Breast epithelium (tissue), 4 donors: Measurements from ENCODE around the gene TIAM2. TPM values are rescaled to one million over a fixed set of nuclear protein-coding genes. Genes with fewer than 3 reads are reported as not detected.

Source experiments
- DNase-seq, 2 donors: peaks; one replicate each; pipeline ENCODE4 v3.0.0-alpha.2; 2019; ENCODE audit warnings: low spot score in 2 of 2
- H3K27ac ChIP-seq, 2 donors: fragments of 200-600 bp; sonication (generic) in 1 of 2; one replicate each; pipeline ENCODE4 v1.5.1; 2016 to 2019; ENCODE audit warnings: mild to moderate bottlenecking in 1 of 2
- H3K27me3 ChIP-seq, 2 donors: fragments of 200-600 bp; sonication (generic) in 1 of 2; one replicate each; pipeline versions ENCODE4 v1.5.1 to v1.6.0; 2017 to 2019; ENCODE audit warnings: control low read depth in 1 of 2, mild to moderate bottlenecking in 1 of 2
- H3K36me3 ChIP-seq: fragments of 200-600 bp; one replicate; pipeline ENCODE4 v1.5.1; 2019
- H3K4me1 ChIP-seq, 2 donors: fragments of 200-600 bp; sonication (generic); one replicate each; pipeline ENCODE4 v1.5.1; 2016 to 2019; ENCODE audit warnings: control low read depth in 1 of 2
- H3K4me3 ChIP-seq, 3 donors: fragments of 200-600 bp; sonication (generic); 1 replicate in 2 of 3; 2 replicates in 1 of 3; pipeline ENCODE4 v1.5.1; 2016 to 2019; ENCODE audit warnings: mild to moderate bottlenecking in 3 of 3, moderate library complexity in 2 of 3
- H3K9me3 ChIP-seq, 2 donors: fragments of 200-600 bp; sonication (generic) in 1 of 2; one replicate each; pipeline ENCODE4 v1.5.1; 2016 to 2019; ENCODE audit warnings: control low read depth in 1 of 2
- CTCF ChIP-seq, 3 donors: fragments of 450-650 bp; IDR thresholded peaks; one replicate each; pipeline ENCODE4 v1.5.1; 2016 to 2017; ENCODE audit warnings: antibody characterized with exemption in 3 of 3, mild to moderate bottlenecking in 3 of 3, moderate library complexity in 3 of 3
- POLR2A ChIP-seq: fragments of 450-650 bp; IDR thresholded peaks from one replicate; pipeline ENCODE4 v1.6.1; 2016; ENCODE audit warnings: antibody characterized with exemption, mild to moderate bottlenecking, moderate library complexity
- POLR2AphosphoS5 ChIP-seq, 3 donors: sonication (generic); formaldehyde crosslinking; IDR thresholded peaks; one replicate each; pipeline ENCODE4 v1.6.1; 2017; ENCODE audit warnings: antibody characterized with exemption in 3 of 3
- intact Hi-C: fragments of 100-400 bp; cut with DNase I; formaldehyde crosslinking; loops from one replicate; pipeline ENCODE4 v1.15.1; 2023; ENCODE audit warnings: low total_unique reads
- total RNA-seq, 3 donors: library from RNA; depleted of rRNA; stranded (reverse); fragments of >200 nt; gene quantifications; one replicate each; pipeline ENCODE4 v1.1.0, GENCODE V29; 2016

Gene TIAM2
- total RNA-seq, 3 donors from 2014 or later = 5.8 to 32.3 (median 12.8) TPM

GRCh38 chr6:155066921-155067680 is 72.0 kb downstream of the TIAM2 start:
- Histone ChIP-seq H3K4me1 (no peaks in the 10 kb centered on the region), H3K9me3 (no peaks in the 10 kb centered on the region), H3K36me3 (no peaks in the 10 kb centered on the region), H3K27ac (no peak overlapping the region), H3K27me3 (no peaks in the 10 kb centered on the region), H3K4me3 (no peak overlapping the region)
- no peak for DNase-seq
- intact Hi-C loops = no loop called here
- TF ChIP-seq POLR2AphosphoS5 (IDR thresholded peaks at IDR 0.05) (no peak), POLR2A (no peak), CTCF (IDR thresholded peaks at IDR 0.05) (no peak)

- H3K9me3 ChIP-seq = no peaks in the 10 kb centered on the region
- TF ChIP-seq POLR2A (no peak), CTCF (IDR thresholded peaks at IDR 0.05) (no peak), POLR2AphosphoS5 (IDR thresholded peaks at IDR 0.05) (no peak)
- no peak overlapping the region for H3K27ac ChIP-seq
- DNase-seq = no peak
- H3K27me3 ChIP-seq = no peaks in the 10 kb centered on the region
- intact Hi-C loops = no loop called here
- no peak overlapping the region for H3K4me3 ChIP-seq
- H3K36me3 ChIP-seq = no peaks in the 10 kb centered on the region
- no peaks in the 10 kb centered on the region for H3K4me1 ChIP-seq
These were observed 73.0 kb downstream of the TIAM2 start for GRCh38 chr6:155067956-155068615.

- Histone ChIP-seq H3K4me1 (no peaks in the 10 kb centered on the region), H3K4me3 (no peak overlapping the region), H3K27me3 (no peaks in the 10 kb centered on the region), H3K36me3 (no peaks in the 10 kb centered on the region), H3K9me3 (no peaks in the 10 kb centered on the region), H3K27ac (no peak overlapping the region)
- intact Hi-C loops = no loop called here
- DNase-seq = no peak
- TF ChIP-seq CTCF (IDR thresholded peaks at IDR 0.05) (no peak), POLR2A (no peak), POLR2AphosphoS5 (IDR thresholded peaks at IDR 0.05) (no peak)
These were observed 74.4 kb downstream of the TIAM2 start for GRCh38 chr6:155069543-155069942.

GRCh38 chr6:155075930-155076695 is 81.0 kb downstream of the TIAM2 start:
- H3K4me3 ChIP-seq = no peak overlapping the region
- no peaks in the 10 kb centered on the region for H3K9me3 ChIP-seq
- H3K4me1 ChIP-seq = no peaks in the 10 kb centered on the region
- no peaks in the 10 kb centered on the region for H3K36me3 ChIP-seq
- TF ChIP-seq CTCF (IDR thresholded peaks at IDR 0.05) (no peak), POLR2AphosphoS5 (IDR thresholded peaks at IDR 0.05) (no peak), POLR2A (no peak)
- no peak for DNase-seq
- H3K27ac ChIP-seq = no peak overlapping the region
- no peaks in the 10 kb centered on the region for H3K27me3 ChIP-seq
- intact Hi-C loops = loop anchor here (1.0 kb wide), 1 partner anchor 27 kb away; no protein-coding TSS in a partner anchor
